ENCODE measurements around the gene CHST10. TPM values are rescaled to one million over a fixed set of nuclear protein-coding genes. Genes with fewer than 3 reads are reported as not detected.

Gene CHST10
- total RNA-seq, 2 donors from 2014 or later = 17.6 to 18.5 TPM

DNA sequence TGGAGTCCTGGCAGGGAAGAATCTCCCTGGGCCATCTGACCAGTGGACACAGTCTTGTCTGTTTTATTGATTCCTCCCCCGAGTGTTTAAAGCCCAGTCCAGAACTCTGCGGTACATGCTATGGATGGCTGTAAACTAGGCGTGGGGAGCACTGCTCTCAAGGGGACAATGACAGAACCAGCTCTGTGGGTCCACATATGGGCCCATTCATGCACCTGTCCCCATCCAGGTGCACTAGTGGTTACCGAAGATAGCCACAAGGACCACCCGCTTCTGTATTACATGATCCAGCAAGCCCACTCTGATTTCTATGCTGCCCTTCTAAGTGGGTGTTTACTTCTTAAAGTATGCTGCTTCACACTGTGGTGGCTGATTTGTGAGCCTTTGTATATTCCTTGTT is 21.0 kb downstream of the CHST10 start:
- Mint-ChIP-seq H3K36me3 (ENCODE audit: low read depth) (peaks cover 51% of the 10 kb centered on the region), H3K27ac (no peak overlapping the region)
- no peak overlapping the region for H3K4me3 ChIP-seq (ENCODE audit: low read length)

DNA sequence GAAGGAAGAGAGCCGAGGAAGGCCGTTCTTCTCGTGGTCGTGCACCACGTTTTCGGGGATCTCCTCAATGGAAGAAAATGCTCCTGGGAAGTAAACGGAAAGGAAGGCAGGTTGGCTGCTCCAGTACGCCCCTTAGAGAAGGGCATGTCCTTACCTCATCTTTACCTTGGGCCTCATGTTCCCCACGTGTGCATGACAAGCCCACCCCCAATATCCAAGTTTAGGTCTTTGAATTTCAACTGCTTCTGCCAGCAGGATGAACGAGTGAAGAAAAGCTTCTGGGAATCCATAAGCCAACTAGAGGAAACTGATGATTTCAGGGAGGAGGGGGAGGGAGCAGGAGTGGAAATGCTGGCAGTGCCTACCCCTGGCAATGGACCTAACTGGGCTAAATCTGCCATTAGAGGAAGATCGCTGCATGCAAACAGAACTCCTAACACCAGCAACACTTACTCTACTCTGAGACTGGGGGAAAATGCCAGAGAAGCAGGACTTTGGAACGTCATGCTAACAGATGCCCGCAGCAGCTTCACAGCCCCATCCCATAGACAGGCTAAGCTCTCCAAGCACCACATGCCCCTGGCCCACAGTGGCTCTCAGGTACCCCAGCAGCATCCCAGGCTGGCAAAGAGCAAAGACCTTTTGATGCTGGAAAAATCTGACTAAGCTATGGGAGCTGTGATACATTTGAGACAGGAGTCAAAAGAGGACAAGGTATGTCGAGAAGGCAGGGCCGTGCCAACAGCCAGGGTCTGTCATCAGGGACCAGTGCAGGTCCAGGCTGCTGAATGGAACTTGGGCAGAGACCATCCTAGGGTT is 21.7 kb downstream of the CHST10 start:
- H3K4me3 Mint-ChIP-seq = no peak overlapping the region
- no peaks in the 10 kb centered on the region for H3K9me3 Mint-ChIP-seq
- no peaks in the 10 kb centered on the region for H3K27me3 Mint-ChIP-seq (ENCODE audit: insufficient read depth)
- DNase-seq = no peak
- no peaks in the 10 kb centered on the region for H3K4me1 Mint-ChIP-seq
- Histone ChIP-seq H3K27me3 (ENCODE audit: control insufficient read depth, insufficient read depth, low read length, poor library complexity, severe bottlenecking) (no peaks in the 10 kb centered on the region), H3K9ac (ENCODE audit: extremely low read depth, low read length, poor library complexity, severe bottlenecking) (no peak overlapping the region), H3K4me1 (ENCODE audit: control insufficient read depth, insufficient read depth, low read length) (no peaks in the 10 kb centered on the region), H3K36me3 (ENCODE audit: control insufficient read depth, insufficient read depth, low read length) (peaks cover 10% of the 10 kb centered on the region), H3K4me3 (ENCODE audit: low read length) (no peak overlapping the region), H3K9me3 (ENCODE audit: control insufficient read depth, low read length) (no peaks in the 10 kb centered on the region), H3K27ac (ENCODE audit: low read depth, low read length) (no peak overlapping the region)
- TF ChIP-seq, protein P1, sequence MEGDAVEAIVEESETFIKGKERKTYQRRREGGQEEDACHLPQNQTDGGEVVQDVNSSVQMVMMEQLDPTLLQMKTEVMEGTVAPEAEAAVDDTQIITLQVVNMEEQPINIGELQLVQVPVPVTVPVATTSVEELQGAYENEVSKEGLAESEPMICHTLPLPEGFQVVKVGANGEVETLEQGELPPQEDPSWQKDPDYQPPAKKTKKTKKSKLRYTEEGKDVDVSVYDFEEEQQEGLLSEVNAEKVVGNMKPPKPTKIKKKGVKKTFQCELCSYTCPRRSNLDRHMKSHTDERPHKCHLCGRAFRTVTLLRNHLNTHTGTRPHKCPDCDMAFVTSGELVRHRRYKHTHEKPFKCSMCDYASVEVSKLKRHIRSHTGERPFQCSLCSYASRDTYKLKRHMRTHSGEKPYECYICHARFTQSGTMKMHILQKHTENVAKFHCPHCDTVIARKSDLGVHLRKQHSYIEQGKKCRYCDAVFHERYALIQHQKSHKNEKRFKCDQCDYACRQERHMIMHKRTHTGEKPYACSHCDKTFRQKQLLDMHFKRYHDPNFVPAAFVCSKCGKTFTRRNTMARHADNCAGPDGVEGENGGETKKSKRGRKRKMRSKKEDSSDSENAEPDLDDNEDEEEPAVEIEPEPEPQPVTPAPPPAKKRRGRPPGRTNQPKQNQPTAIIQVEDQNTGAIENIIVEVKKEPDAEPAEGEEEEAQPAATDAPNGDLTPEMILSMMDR (conservative IDR thresholded peaks at IDR 0.05) = no peak
- peaks cover 43% of the 10 kb centered on the region for H3K36me3 Mint-ChIP-seq (ENCODE audit: low read depth)
- no peak overlapping the region for H3K27ac Mint-ChIP-seq
- WGBS, 2 experiments (ENCODE audit: insufficient coverage in 1 of 2, insufficient read length in 1 of 2) = 94 to 95% methylated on average over 12 to 15 of the region's 15 CpGs

More for the DNA sequence above, 21.0 kb downstream of the CHST10 start:
- Mint-ChIP-seq H3K9me3 (no peaks in the 10 kb centered on the region), H3K4me1 (no peaks in the 10 kb centered on the region), H3K27me3 (ENCODE audit: insufficient read depth) (no peaks in the 10 kb centered on the region), H3K4me3 (no peak overlapping the region)
- no peaks in the 10 kb centered on the region for H3K9me3 ChIP-seq (ENCODE audit: control insufficient read depth, low read length)
- no peak overlapping the region for H3K9ac ChIP-seq (ENCODE audit: extremely low read depth, low read length, poor library complexity, severe bottlenecking)
- TF ChIP-seq, protein P1 (conservative IDR thresholded peaks at IDR 0.05) = no peak
- no peaks in the 10 kb centered on the region for H3K4me1 ChIP-seq (ENCODE audit: control insufficient read depth, insufficient read depth, low read length)
- WGBS, 2 experiments (ENCODE audit: insufficient coverage in 1 of 2, insufficient read length in 1 of 2) = 94 to 95% methylated on average over 5 of the region's 5 CpGs
- H3K27ac ChIP-seq (ENCODE audit: low read depth, low read length) = no peak overlapping the region
- no peaks in the 10 kb centered on the region for H3K27me3 ChIP-seq (ENCODE audit: control insufficient read depth, insufficient read depth, low read length, poor library complexity, severe bottlenecking)
- peaks cover 10% of the 10 kb centered on the region for H3K36me3 ChIP-seq (ENCODE audit: control insufficient read depth, insufficient read depth, low read length)
- DNase-seq = no peak

DNA sequence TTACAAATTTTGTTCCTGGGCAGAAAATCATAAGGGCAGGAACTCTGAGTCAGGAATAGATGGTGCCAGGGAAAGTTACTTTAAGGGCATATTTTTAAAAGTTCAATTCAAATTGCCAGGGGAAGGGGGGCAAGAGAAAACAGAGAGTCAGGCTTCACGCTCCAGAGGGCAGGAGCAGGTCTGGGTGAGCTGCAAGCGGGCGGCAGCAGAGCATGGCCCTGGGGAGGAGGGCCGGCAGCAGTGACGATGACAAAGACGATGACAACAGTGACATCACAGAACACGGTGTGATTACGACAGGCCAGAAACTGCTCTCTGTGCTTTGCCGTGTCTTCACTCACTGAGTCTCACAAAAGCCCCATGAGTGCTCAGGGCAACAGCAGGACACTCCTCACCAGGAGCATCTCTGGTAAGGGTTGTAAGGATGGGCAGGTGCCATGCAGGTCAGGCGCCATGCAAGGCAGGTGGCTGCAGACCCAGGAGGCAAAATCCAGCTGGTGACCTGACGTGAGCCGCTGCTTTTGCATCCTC is 23.3 kb downstream of the CHST10 start:
- no peak overlapping the region for H3K9ac ChIP-seq (ENCODE audit: extremely low read depth, low read length, poor library complexity, severe bottlenecking)
- Mint-ChIP-seq H3K27me3 (ENCODE audit: insufficient read depth) (no peaks in the 10 kb centered on the region), H3K4me1 (no peaks in the 10 kb centered on the region), H3K9me3 (no peaks in the 10 kb centered on the region), H3K4me3 (no peak overlapping the region), H3K27ac (peak overlapping the region; percentile 20), H3K36me3 (ENCODE audit: low read depth) (peaks cover 38% of the 10 kb centered on the region)
- DNase-seq = no peak
- H3K9me3 ChIP-seq (ENCODE audit: control insufficient read depth, low read length) = no peaks in the 10 kb centered on the region
- no peak overlapping the region for H3K4me3 ChIP-seq (ENCODE audit: low read length)
- H3K27me3 ChIP-seq (ENCODE audit: control insufficient read depth, insufficient read depth, low read length, poor library complexity, severe bottlenecking) = no peaks in the 10 kb centered on the region
- no peaks in the 10 kb centered on the region for H3K4me1 ChIP-seq (ENCODE audit: control insufficient read depth, insufficient read depth, low read length)
- TF ChIP-seq, protein P1 (conservative IDR thresholded peaks at IDR 0.05) = no peak
- H3K36me3 ChIP-seq (ENCODE audit: control insufficient read depth, insufficient read depth, low read length) = peaks cover 10% of the 10 kb centered on the region
- H3K27ac ChIP-seq (ENCODE audit: low read depth, low read length) = no peak overlapping the region
- 93 to 94% methylated on average over 11 to 12 of the region's 12 CpGs for WGBS, 2 experiments (ENCODE audit: insufficient coverage in 1 of 2, insufficient read length in 1 of 2)

Measured in endodermal cell (in vitro differentiated cells).